HEK293 (cell line): ENCODE data around the gene AK5.

Source experiments
- CTCF ChIA-PET: fragments of 350-600 bp; formaldehyde crosslinking; extraction: SDS; loops from one replicate; lab custom pipeline; 2021; ENCODE audit warnings: antibody characterized with exemption; lab: Yijun Ruan, JAX
- POLR2A ChIA-PET: fragments of 300-600 bp; formaldehyde crosslinking; extraction: SDS; loops from one replicate; lab custom pipeline; 2020; ENCODE audit warnings: antibody characterized with exemption, inconsistent platforms; lab: Yijun Ruan, JAX
- H3K27ac ChIP-seq: fragments of 200-500 bp; sonication (Bioruptor generic); 2 replicates; pipeline ENCODE4 v1.5.1; 2014; ENCODE audit warnings: low read depth, low read length, control low read depth, inconsistent platforms; ENCODE audit errors: extremely low read depth
- H3K36me3 ChIP-seq, 2 experiments: fragments of 200-500 bp in 1 of 2; sonication (Bioruptor generic) in 1 of 2; 1 replicate in 1 of 2; 2 replicates in 1 of 2; pipeline ENCODE4 v1.5.1; 2014 to 2017; ENCODE audit warnings: inconsistent platforms in 2 of 2, low read length in 2 of 2; ENCODE audit not compliant: control insufficient read depth in 2 of 2, insufficient read depth in 1 of 2
- H3K4me1 ChIP-seq: fragments of 200-500 bp; sonication (Bioruptor generic); 2 replicates; pipeline ENCODE4 v1.5.1; 2014; ENCODE audit warnings: mild to moderate bottlenecking, low read length, inconsistent platforms; ENCODE audit not compliant: control insufficient read depth, insufficient read depth
- H3K4me3 ChIP-seq: 2 replicates; pipeline ENCODE4 v1.5.1; 2011; ENCODE audit warnings: low read depth, mild to moderate bottlenecking, control low read depth, low read length, moderate library complexity
- H3K9me3 ChIP-seq: fragments of 200-500 bp; sonication (Bioruptor generic); 2 replicates; pipeline ENCODE4 v1.5.1; 2014; ENCODE audit warnings: low read depth, low read length, inconsistent platforms; ENCODE audit not compliant: control insufficient read depth, insufficient read depth
- FEZF1 ChIP-seq: fragments of 450-650 bp; formaldehyde crosslinking; IDR thresholded peaks from 2 replicates; pipeline ENCODE4 v1.5.1; 2016; ENCODE audit warnings: missing biosample characterization, missing genetic modification characterization
- GLIS1 ChIP-seq: fragments of 450-650 bp; formaldehyde crosslinking; IDR thresholded peaks from 2 replicates; pipeline ENCODE4 v1.5.1; 2016; ENCODE audit warnings: missing biosample characterization, missing genetic modification characterization
- KLF8 ChIP-seq: fragments of 450-650 bp; formaldehyde crosslinking; IDR thresholded peaks from 2 replicates; pipeline ENCODE4 v1.5.1; 2016; ENCODE audit warnings: missing biosample characterization, missing genetic modification characterization
- KLF9 ChIP-seq: fragments of 450-650 bp; formaldehyde crosslinking; IDR thresholded peaks from 2 replicates; pipeline ENCODE4 v1.5.1; 2016; ENCODE audit warnings: missing biosample characterization, missing genetic modification characterization, low read depth
- YY1 ChIP-seq: fragments of 450-650 bp; formaldehyde crosslinking; IDR thresholded peaks from 2 replicates; pipeline ENCODE4 v1.5.1; 2018; ENCODE audit warnings: missing biosample characterization, missing genetic modification characterization
- ZNF169 ChIP-seq: fragments of 450-650 bp; formaldehyde crosslinking; IDR thresholded peaks from 2 replicates; pipeline ENCODE4 v1.5.1; 2016; ENCODE audit warnings: missing biosample characterization, missing genetic modification characterization
- ZNF202 ChIP-seq: fragments of 450-650 bp; formaldehyde crosslinking; IDR thresholded peaks from 2 replicates; pipeline ENCODE4 v1.5.1; 2016; ENCODE audit warnings: missing biosample characterization, missing genetic modification characterization, borderline replicate concordance
- ZNF239 ChIP-seq: fragments of 450-650 bp; formaldehyde crosslinking; IDR thresholded peaks from 2 replicates; pipeline ENCODE4 v1.5.1; 2016; ENCODE audit warnings: missing biosample characterization, missing genetic modification characterization
- ZNF24 ChIP-seq: fragments of 450-650 bp; formaldehyde crosslinking; IDR thresholded peaks from 2 replicates; pipeline ENCODE4 v1.5.1; 2016; ENCODE audit warnings: missing biosample characterization, missing genetic modification characterization
- ZNF302 ChIP-seq: fragments of 450-650 bp; formaldehyde crosslinking; IDR thresholded peaks from 2 replicates; pipeline ENCODE4 v1.5.1; 2016; ENCODE audit warnings: missing biosample characterization, missing genetic modification characterization, low read depth
- ZNF366 ChIP-seq: fragments of 450-650 bp; formaldehyde crosslinking; conservative IDR thresholded peaks from 2 replicates; pipeline ENCODE4 v1.5.1; 2016; ENCODE audit warnings: missing biosample characterization, missing genetic modification characterization
- ZNF426 ChIP-seq: fragments of 450-650 bp; formaldehyde crosslinking; IDR thresholded peaks from 2 replicates; pipeline ENCODE4 v1.5.1; 2017; ENCODE audit warnings: missing biosample characterization, missing genetic modification characterization, mild to moderate bottlenecking, inconsistent platforms, moderate library complexity
- ZNF473 ChIP-seq: fragments of 450-650 bp; formaldehyde crosslinking; IDR thresholded peaks from 2 replicates; pipeline ENCODE4 v1.5.1; 2017; ENCODE audit warnings: missing biosample characterization, missing genetic modification characterization
- ZNF544 ChIP-seq: fragments of 450-650 bp; formaldehyde crosslinking; IDR thresholded peaks from 2 replicates; pipeline ENCODE4 v1.5.0; 2017; ENCODE audit warnings: missing biosample characterization, missing genetic modification characterization
- ZNF560 ChIP-seq: fragments of 450-650 bp; formaldehyde crosslinking; IDR thresholded peaks from 2 replicates; pipeline ENCODE4 v1.5.1; 2017; ENCODE audit warnings: missing biosample characterization, missing genetic modification characterization, borderline replicate concordance
- ZNF623 ChIP-seq: fragments of 450-650 bp; formaldehyde crosslinking; IDR thresholded peaks from 2 replicates; pipeline ENCODE4 v1.5.1; 2016; ENCODE audit warnings: missing biosample characterization, missing genetic modification characterization
- ZNF747 ChIP-seq: fragments of 450-650 bp; formaldehyde crosslinking; IDR thresholded peaks from 2 replicates; pipeline ENCODE4 v1.5.1; 2016; ENCODE audit warnings: missing biosample characterization, missing genetic modification characterization
- ZNF768 ChIP-seq: fragments of 450-650 bp; formaldehyde crosslinking; IDR thresholded peaks from 2 replicates; pipeline ENCODE4 v1.5.1; 2018; ENCODE audit warnings: missing biosample characterization, mild to moderate bottlenecking, missing genetic modification characterization
- TF ChIP-seq, protein P1 (sequence below): fragments of 450-650 bp; formaldehyde crosslinking; IDR thresholded peaks from 2 replicates; pipeline ENCODE4; 2016; ENCODE audit warnings: missing biosample characterization, missing genetic modification characterization
- TF ChIP-seq, protein P2 (sequence below): fragments of 450-650 bp; formaldehyde crosslinking; IDR thresholded peaks from 2 replicates; pipeline ENCODE4 v1.5.1; 2016; ENCODE audit warnings: missing biosample characterization, missing genetic modification characterization, borderline replicate concordance
- TF ChIP-seq, protein P3 (sequence below): fragments of 450-650 bp; formaldehyde crosslinking; IDR thresholded peaks from 2 replicates; pipeline ENCODE4 v1.5.1; 2016; ENCODE audit warnings: missing biosample characterization, missing genetic modification characterization
- TF ChIP-seq, protein P4 (sequence below): fragments of 450-650 bp; formaldehyde crosslinking; IDR thresholded peaks from 2 replicates; pipeline ENCODE4 v1.5.1; 2016; ENCODE audit warnings: missing biosample characterization, missing genetic modification characterization
- TF ChIP-seq, protein P5 (sequence below): fragments of 450-650 bp; formaldehyde crosslinking; IDR thresholded peaks from 2 replicates; pipeline ENCODE4 v1.5.1; 2016; ENCODE audit warnings: missing biosample characterization, missing genetic modification characterization
- TF ChIP-seq, protein P6 (sequence below): fragments of 450-650 bp; formaldehyde crosslinking; IDR thresholded peaks from 2 replicates; pipeline ENCODE4 v1.5.1; 2016; ENCODE audit warnings: missing biosample characterization, missing genetic modification characterization

AK5 gene

DNA sequence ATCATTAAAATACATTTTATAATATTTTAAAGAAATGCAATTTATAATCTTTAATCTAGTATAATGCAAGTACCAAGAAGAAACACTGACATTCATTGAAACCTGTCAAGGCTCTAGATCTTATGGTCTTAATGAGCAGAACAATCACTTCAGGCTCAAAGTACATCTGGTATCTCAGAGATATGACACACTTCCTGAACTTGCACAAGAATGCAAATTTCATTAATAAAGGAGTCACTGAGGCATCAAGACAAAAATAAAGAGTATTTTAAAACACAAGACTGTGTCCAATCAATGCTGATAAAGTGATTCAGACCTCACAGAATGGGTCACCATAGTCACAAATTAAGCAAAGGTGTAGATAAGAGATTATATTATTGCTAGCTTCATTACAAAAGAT lies 178.1 kb downstream of the AK5 start:
- ChIA-PET CTCF (no interaction called here), POLR2A (no interaction called here)
- no peak overlapping the region for H3K4me3 ChIP-seq
- H3K4me1 ChIP-seq, result no peaks in the 10 kb centered on the region
- no peak overlapping the region for H3K27ac ChIP-seq
- no peaks in the 10 kb centered on the region for H3K36me3 ChIP-seq
- TF ChIP-seq KLF8 (no peak), ZNF239 (no peak), ZNF366 (tag by site-specific recombination) (no peak)
- TF ChIP-seq, protein P1, sequence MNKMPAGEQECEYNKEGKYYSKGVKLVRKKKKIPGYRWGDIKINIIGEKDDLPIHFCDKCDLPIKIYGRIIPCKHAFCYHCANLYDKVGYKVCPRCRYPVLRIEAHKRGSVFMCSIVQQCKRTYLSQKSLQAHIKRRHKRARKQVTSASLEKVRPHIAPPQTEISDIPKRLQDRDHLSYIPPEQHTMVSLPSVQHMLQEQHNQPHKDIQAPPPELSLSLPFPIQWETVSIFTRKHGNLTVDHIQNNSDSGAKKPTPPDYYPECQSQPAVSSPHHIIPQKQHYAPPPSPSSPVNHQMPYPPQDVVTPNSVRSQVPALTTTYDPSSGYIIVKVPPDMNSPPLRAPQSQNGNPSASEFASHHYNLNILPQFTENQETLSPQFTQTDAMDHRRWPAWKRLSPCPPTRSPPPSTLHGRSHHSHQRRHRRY, result no peak
- H3K9me3 ChIP-seq, result no peaks in the 10 kb centered on the region

DNA sequence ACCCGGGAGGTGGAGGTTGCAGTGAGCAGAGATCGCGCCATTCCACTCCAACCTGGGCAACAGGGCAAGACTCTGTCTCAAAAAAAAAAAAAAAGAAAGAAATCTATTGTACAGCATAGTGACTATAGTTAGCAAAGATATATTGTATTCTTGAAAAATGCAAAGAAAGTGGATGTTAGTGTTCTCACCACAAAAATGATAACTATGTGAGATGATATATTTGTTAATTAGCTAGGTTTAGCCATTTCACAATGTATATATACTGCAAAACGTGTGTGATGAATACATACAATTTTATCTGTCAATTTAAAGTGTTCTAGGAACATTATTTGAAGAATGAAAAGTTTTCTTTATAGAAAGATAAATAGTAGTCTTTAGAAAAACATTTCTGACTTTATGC lies 179.9 kb downstream of the AK5 start:
- CTCF ChIA-PET, result interaction anchor here (0.6 kb wide), 1 partner anchor 56 kb away, joined by 3 read pairs; no protein-coding TSS in a partner anchor
- no peaks in the 10 kb centered on the region for H3K36me3 ChIP-seq
- no peak overlapping the region for H3K27ac ChIP-seq
- no peak overlapping the region for H3K4me3 ChIP-seq
- POLR2A ChIA-PET, result no interaction called here
- TF ChIP-seq, protein P2, sequence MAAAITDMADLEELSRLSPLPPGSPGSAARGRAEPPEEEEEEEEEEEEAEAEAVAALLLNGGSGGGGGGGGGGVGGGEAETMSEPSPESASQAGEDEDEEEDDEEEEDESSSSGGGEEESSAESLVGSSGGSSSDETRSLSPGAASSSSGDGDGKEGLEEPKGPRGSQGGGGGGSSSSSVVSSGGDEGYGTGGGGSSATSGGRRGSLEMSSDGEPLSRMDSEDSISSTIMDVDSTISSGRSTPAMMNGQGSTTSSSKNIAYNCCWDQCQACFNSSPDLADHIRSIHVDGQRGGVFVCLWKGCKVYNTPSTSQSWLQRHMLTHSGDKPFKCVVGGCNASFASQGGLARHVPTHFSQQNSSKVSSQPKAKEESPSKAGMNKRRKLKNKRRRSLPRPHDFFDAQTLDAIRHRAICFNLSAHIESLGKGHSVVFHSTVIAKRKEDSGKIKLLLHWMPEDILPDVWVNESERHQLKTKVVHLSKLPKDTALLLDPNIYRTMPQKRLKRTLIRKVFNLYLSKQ (tag by site-specific recombination), result no peak
- TF ChIP-seq ZNF426, result no peak
- TF ChIP-seq ZNF202, result no peak
- TF ChIP-seq, protein P3, sequence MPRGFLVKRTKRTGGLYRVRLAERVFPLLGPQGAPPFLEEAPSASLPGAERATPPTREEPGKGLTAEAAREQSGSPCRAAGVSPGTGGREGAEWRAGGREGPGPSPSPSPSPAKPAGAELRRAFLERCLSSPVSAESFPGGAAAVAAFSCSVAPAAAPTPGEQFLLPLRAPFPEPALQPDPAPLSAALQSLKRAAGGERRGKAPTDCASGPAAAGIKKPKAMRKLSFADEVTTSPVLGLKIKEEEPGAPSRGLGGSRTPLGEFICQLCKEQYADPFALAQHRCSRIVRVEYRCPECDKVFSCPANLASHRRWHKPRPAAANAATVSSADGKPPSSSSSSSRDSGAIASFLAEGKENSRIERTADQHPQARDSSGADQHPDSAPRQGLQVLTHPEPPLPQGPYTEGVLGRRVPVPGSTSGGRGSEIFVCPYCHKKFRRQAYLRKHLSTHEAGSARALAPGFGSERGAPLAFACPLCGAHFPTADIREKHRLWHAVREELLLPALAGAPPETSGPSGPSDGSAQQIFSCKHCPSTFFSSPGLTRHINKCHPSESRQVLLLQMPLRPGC (tag by site-specific recombination), result no peak
- no peak for TF ChIP-seq ZNF560
- TF ChIP-seq, protein P4, sequence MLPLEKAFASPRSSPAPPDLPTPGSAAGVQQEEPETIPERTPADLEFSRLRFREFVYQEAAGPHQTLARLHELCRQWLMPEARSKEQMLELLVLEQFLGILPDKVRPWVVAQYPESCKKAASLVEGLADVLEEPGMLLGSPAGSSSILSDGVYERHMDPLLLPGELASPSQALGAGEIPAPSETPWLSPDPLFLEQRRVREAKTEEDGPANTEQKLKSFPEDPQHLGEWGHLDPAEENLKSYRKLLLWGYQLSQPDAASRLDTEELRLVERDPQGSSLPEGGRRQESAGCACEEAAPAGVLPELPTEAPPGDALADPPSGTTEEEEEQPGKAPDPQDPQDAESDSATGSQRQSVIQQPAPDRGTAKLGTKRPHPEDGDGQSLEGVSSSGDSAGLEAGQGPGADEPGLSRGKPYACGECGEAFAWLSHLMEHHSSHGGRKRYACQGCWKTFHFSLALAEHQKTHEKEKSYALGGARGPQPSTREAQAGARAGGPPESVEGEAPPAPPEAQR (tag by site-specific recombination), result no peak
- TF ChIP-seq ZNF768 (tag by site-specific recombination), result no peak
- TF ChIP-seq GLIS1 (tag by site-specific recombination), result no peak
- TF ChIP-seq, protein P5, sequence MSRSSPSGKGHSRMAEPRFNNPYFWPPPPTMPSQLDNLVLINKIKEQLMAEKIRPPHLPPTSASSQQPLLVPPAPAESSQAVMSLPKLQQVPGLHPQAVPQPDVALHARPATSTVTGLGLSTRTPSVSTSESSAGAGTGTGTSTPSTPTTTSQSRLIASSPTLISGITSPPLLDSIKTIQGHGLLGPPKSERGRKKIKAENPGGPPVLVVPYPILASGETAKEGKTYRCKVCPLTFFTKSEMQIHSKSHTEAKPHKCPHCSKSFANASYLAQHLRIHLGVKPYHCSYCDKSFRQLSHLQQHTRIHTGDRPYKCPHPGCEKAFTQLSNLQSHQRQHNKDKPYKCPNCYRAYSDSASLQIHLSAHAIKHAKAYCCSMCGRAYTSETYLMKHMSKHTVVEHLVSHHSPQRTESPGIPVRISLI (tag by site-specific recombination), result no peak
- no peak for TF ChIP-seq ZNF24 (tag by site-specific recombination)
- TF ChIP-seq, protein P6, sequence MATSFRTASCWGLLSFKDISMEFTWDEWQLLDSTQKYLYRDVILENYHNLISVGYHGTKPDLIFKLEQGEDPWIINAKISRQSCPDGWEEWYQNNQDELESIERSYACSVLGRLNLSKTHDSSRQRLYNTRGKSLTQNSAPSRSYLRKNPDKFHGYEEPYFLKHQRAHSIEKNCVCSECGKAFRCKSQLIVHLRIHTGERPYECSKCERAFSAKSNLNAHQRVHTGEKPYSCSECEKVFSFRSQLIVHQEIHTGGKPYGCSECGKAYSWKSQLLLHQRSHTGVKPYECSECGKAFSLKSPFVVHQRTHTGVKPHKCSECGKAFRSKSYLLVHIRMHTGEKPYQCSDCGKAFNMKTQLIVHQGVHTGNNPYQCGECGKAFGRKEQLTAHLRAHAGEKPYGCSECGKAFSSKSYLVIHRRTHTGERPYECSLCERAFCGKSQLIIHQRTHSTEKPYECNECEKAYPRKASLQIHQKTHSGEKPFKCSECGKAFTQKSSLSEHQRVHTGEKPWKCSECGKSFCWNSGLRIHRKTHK (tag by site-specific recombination), result no peak
- no peak for TF ChIP-seq ZNF623 (tag by site-specific recombination)
- TF ChIP-seq ZNF747, result no peak
- TF ChIP-seq KLF9 (tag by site-specific recombination), result no peak
- TF ChIP-seq ZNF169 (tag by site-specific recombination), result no peak
- TF ChIP-seq ZNF302 (tag by site-specific recombination), result no peak
- TF ChIP-seq FEZF1 (tag by site-specific recombination), result no peak
- no peak for TF ChIP-seq ZNF544 (tag by site-specific recombination)
- TF ChIP-seq YY1 (tag by site-specific recombination), result no peak
- no peak for TF ChIP-seq ZNF473 (tag by site-specific recombination)
- H3K4me1 ChIP-seq, result no peaks in the 10 kb centered on the region
- H3K9me3 ChIP-seq, result no peaks in the 10 kb centered on the region
